HPDE6-E6E7 (cell line): Measurements from ENCODE around the gene ZMIZ1.

Experiments
- DNase-seq: peaks from one replicate; pipeline ENCODE4 v3.0.0; 2011; ENCODE audit warnings: missing footprints; ENCODE audit errors: extremely low spot score

The ZMIZ1 gene

GRCh38 chr10:79050896-79051555 lies 17.7 kb upstream of the ZMIZ1 start:
- no peak for DNase-seq

GRCh38 chr10:79051766-79052165 lies 17.0 kb upstream of the ZMIZ1 start:
- no peak for DNase-seq

DNA sequence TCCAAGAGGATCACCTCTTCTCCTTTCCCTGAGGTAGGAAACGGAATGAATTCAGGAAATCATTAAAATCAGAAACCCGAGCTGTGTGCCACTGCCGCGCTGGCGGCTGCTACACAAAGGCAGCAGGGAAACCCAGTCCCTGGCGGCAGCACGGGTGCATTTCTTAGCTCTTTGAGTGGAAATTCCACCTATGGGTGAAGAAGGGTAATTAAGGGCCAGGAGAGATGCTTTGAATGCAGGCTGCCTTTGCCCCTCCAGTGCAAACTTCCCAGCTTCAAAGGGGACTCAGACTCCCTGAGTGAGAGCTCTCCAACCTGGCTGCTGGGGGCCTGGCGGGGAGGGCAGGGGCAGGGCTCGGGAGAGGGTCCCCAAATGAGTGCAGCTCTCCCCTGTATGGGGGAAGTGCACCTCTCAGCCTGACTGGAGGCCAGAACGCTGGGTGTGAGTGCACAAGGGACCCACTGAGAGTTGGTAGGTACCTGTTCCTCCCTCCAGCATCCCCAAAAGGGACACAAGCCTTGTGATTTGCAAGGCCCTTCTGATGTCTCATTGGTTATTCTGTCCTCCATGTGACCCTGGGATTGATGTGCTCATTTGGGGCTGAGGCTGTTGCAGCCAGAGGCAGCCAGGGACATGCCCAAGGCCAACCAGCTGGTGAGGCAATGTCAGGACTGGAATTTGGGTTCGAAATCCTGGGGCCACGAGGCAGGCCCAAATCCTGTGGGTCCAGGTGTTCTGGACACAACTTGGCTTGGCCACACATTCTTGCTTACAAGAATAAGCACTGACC lies 16.3 kb upstream of the ZMIZ1 start:
- no peak for DNase-seq

- no peak for DNase-seq
Measured at GRCh38 chr10:79053081-79053434, 15.7 kb upstream of the ZMIZ1 start.

- no peak for DNase-seq
Measured at GRCh38 chr10:79053481-79054202, 15.1 kb upstream of the ZMIZ1 start.

- DNase-seq: no peak
Measured at GRCh38 chr10:79054203-79055099, 14.3 kb upstream of the ZMIZ1 start.

- DNase-seq: no peak
Measured at GRCh38 chr10:79055100-79055782, 13.5 kb upstream of the ZMIZ1 start.

DNA sequence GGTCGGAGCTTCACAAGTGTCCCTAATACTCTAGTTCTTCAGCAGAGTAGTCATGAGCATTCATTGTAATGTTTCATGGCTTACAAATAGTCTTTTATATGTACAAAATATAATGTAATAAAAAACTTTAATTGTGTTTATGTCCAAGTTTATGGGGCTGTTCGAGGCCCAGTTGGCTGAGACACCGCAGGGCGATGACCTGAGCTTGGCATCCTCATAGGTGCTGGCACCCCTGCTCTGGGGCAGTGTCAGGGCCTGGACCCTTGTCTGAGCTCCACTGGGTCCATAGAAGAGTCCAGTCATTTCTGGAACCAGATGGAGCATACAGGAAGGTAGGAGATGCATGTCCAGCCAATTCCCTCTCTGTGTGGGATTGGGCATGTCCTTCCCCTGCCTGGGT lies 12.9 kb upstream of the ZMIZ1 start:
- DNase-seq: no peak

DNA sequence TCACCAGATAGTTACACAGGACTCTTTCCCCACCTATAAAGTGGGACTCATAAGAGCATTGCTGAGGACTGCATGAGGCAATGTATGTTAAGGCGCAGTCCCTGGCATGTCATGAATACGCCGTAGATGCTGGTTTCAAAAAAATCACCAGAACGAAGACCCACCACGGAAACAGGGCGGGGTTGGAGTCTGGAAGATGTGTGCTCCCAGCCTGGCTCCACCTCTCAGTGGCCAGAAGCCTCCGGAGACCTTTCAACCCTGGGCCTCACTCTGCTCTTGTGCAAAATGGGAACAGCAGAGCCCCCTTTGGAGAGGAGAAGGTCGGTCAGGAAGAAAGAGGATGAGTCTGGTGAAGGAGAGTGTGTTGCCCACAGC lies 12.4 kb upstream of the ZMIZ1 start:
- no peak for DNase-seq

- DNase-seq: no peak
Measured at GRCh38 chr10:79056736-79057391, 11.9 kb upstream of the ZMIZ1 start.

DNA sequence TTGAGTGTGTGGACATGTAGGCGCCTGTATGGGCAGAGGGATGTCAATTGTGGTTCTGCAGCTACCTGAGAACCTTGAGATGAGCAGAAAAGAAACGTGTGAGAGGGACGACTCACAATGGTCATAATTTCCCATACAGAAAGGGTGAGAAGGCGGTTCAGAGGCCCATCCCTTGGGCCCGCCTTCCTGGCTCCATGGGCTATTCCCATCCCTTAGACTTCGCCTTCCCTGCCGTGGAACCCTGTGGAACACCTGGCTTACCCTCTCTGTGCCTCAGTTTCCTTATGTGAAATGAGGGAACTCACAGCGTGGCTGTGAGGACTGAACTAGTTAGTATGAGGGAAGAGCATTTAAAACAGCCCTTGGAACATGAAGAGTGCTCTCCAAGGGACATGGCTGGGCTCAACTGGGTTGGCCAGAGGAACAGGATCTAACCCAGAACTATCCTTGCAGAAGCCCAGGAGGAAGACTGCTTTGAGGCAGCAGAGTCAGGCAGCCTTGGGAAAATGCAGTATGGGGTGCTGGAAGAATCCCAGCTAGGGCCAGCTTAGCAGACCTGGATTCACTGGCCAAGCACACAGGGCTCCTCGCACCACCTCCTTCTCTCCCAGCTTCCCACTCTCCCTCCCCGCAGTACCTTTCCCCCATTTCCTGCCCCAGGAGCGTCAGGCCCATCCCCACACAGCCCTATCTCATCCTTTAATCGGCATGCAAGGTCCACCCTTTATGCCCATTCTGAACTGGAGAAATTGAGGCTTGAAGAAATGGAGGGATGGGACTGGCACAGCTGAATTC lies 11.1 kb upstream of the ZMIZ1 start:
- no peak for DNase-seq

DNA sequence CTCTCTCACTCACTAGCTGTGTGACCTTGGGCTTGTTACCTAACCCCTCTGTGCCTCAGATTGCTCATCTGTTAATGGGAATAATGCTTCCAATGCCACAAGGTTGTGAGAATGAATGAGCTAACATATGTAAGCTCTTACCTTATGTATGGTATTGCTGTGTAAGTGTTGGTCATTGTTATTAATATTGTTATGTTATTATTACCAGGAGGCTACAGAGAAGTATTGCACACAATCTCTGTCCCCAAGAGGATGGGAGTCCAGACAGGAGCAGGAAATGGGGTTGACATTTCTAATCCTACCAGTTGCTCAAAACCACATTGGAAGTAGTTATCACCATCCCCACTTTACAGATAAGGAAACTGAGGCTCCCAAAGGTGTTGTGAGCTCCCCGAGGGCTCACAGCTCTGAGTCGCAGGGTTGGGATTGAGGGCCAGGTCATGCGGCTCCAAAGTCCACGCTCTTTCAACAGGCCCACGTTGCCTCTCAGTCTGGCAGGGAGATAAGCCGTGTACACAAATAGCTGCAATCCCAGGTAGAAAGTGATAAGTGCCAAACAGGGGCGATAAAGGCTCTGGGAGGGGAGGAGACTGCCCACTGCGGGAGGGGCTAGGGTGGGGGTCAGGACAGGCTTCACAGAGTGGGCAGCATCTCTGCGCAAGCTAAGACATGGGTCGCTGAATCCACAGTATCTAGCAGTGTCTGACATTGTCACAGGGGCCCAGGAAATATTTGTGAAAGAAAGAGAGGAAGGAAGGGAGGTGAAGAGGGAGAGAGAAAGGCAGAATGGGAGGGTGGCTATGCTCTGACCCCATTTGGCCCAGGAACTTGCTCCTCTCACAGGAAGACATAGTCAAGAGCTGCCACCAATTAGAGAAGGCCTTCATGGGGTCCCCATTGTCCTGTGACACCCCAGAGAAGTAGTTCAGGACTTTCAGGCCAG lies 9.6 kb upstream of the ZMIZ1 start:
- DNase-seq: no peak

- no peak for DNase-seq
Measured at GRCh38 chr10:79059859-79060379, 8.8 kb upstream of the ZMIZ1 start.

GRCh38 chr10:79060641-79061255 lies 8.0 kb upstream of the ZMIZ1 start:
- DNase-seq: no peak

DNA sequence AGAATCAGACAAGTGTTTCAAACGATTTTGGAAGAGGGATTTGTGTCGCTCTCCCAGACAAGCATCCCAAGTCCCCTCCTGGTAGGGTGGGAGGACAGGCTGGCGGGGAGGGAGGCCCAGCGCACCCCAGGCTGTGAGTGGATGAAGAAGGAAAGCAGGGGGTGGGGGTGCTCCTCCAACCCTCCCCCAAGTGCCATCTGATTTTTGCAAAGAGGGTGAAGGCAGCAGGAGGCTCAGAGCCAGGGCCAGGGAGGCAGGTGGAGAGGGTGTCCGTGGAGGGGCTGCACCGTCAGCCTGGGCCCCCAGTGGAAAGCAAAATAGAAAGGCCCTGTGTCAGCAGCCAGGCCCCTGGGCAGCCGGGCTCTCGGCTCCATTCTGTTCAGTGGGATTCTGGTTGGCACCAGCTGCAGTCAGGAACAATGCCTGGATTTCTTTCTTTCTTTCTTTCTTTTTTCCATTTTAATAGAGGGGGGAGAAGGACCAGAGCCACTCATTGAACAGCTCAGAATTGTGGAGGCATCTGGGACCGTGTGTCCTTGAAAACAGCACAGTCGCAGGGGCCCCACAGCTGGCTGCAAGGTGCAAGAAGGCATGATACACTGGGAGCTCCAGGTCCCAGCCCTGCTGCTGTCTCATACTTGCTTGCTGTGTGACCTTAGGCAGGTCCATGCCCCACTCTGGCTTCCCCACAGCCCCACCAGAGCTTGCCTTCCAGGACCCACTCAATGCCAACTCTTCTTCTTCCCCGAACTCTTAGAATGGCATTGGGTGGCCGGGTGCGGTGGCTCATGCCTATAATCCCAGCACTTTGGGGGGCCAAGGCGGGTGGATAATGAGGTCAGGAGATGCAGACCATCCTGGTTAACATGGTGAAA lies 7.1 kb upstream of the ZMIZ1 start:
- DNase-seq: no peak

GRCh38 chr10:79063071-79063491 lies 5.7 kb upstream of the ZMIZ1 start:
- DNase-seq: no peak
